Measurements from ENCODE around the gene ENPP6. TPM values are rescaled to one million over a fixed set of nuclear protein-coding genes. Genes with fewer than 3 reads are reported as not detected.

The ENPP6 gene
- total and polyA plus RNA-seq, 2 experiments from 2014 or later = 0.11 TPM; not detected in 1

- Mint-ChIP-seq H3K36me3 (ENCODE audit: low read depth) (no peaks in the 10 kb centered on the region), H3K4me1 (peaks cover 12% of the 10 kb centered on the region), H3K4me3 (no peak overlapping the region), H3K27me3 (ENCODE audit: insufficient read depth, low read depth, poor library complexity) (peaks cover 3% of the 10 kb centered on the region), H3K27ac (no peak overlapping the region), H3K9me3 (no peaks in the 10 kb centered on the region)
- Histone ChIP-seq H2AFZ (no peak overlapping the region), H3K79me2 (replicated peaks; ENCODE audit: insufficient read depth) (no peaks in the 10 kb centered on the region), H3K36me3 (ENCODE audit: insufficient read depth) (no peaks in the 10 kb centered on the region), H3K4me2 (no peak overlapping the region), H3F3A (replicated peaks; ENCODE audit: low read depth) (no peaks in the 10 kb centered on the region), H3K4me1 (ENCODE audit: insufficient read depth) (no peaks in the 10 kb centered on the region), H3K27ac (ENCODE audit: low read depth) (no peak overlapping the region), H3K27me3 (ENCODE audit: insufficient read depth) (no peaks in the 10 kb centered on the region), H3K4me3 (no peak overlapping the region), H4K20me1 (replicated peaks; ENCODE audit: insufficient read depth) (no peaks in the 10 kb centered on the region), H3K9me2 (ENCODE audit: insufficient read depth) (no peaks in the 10 kb centered on the region)
- DNase-seq (ENCODE audit: low spot score) (peak; percentile 28), ATAC-seq (peak; percentile 92)
- peak in 1 of 2 experiments; percentile 31; a peak in 2 of 4 replicates for TF ChIP-seq CTCF (conservative IDR thresholded peaks at IDR 0.05; ENCODE audit: low read depth in 2 of 2)
- no peak for TF ChIP-seq STAT1 (IDR thresholded peaks at IDR 0.05; ENCODE audit: unreplicated experiment)
Observed at GRCh38 chr4:184061582-184061981, 156.1 kb downstream of the ENPP6 start.

GRCh38 chr4:184059099-184059498 lies 158.6 kb downstream of the ENPP6 start:
- no peak for DNase-seq (ENCODE audit: low spot score)
- Mint-ChIP-seq H3K4me3 (no peak overlapping the region), H3K4me1 (peaks cover 15% of the 10 kb centered on the region), H3K36me3 (ENCODE audit: low read depth) (no peaks in the 10 kb centered on the region), H3K9me3 (no peaks in the 10 kb centered on the region), H3K27ac (no peak overlapping the region), H3K27me3 (ENCODE audit: insufficient read depth, low read depth, poor library complexity) (peaks cover 3% of the 10 kb centered on the region)
- Histone ChIP-seq H3K4me3 (no peak overlapping the region), H3K4me1 (ENCODE audit: insufficient read depth) (no peaks in the 10 kb centered on the region), H3K4me2 (no peak overlapping the region), H4K20me1 (replicated peaks; ENCODE audit: insufficient read depth) (no peaks in the 10 kb centered on the region), H3K9me2 (ENCODE audit: insufficient read depth) (no peaks in the 10 kb centered on the region), H3K36me3 (ENCODE audit: insufficient read depth) (no peaks in the 10 kb centered on the region), H2AFZ (no peak overlapping the region), H3K27me3 (ENCODE audit: insufficient read depth) (no peaks in the 10 kb centered on the region), H3K79me2 (replicated peaks; ENCODE audit: insufficient read depth) (no peaks in the 10 kb centered on the region), H3K27ac (ENCODE audit: low read depth) (no peak overlapping the region), H3F3A (replicated peaks; ENCODE audit: low read depth) (no peaks in the 10 kb centered on the region)
- no peak for ATAC-seq
- TF ChIP-seq EZH2 (IDR thresholded peaks at IDR 0.05; ENCODE audit: low read depth, unreplicated experiment) (no peak), ZNF114 (CRISPR knock-in tag; IDR thresholded peaks at IDR 0.05) (no peak), EZH2phosphoT487 (IDR thresholded peaks at IDR 0.05; ENCODE audit: unreplicated experiment) (no peak)

- no peaks in the 10 kb centered on the region for H3K4me1 ChIP-seq (ENCODE audit: insufficient read depth)
- no peaks in the 10 kb centered on the region for H3K9me2 ChIP-seq (ENCODE audit: insufficient read depth)
- H3K27ac ChIP-seq (ENCODE audit: low read depth) = no peak overlapping the region
- H3F3A ChIP-seq (replicated peaks; ENCODE audit: low read depth) = no peaks in the 10 kb centered on the region
- H3K27me3 Mint-ChIP-seq (ENCODE audit: insufficient read depth, low read depth, poor library complexity) = peaks cover 3% of the 10 kb centered on the region
- no peak overlapping the region for H3K27ac Mint-ChIP-seq
- no peak overlapping the region for H3K4me3 Mint-ChIP-seq
- no peaks in the 10 kb centered on the region for H3K27me3 ChIP-seq (ENCODE audit: insufficient read depth)
- H3K36me3 Mint-ChIP-seq (ENCODE audit: low read depth) = no peaks in the 10 kb centered on the region
- no peak overlapping the region for H3K4me3 ChIP-seq
- H2AFZ ChIP-seq = no peak overlapping the region
- no peak overlapping the region for H3K4me2 ChIP-seq
- TF ChIP-seq EZH2 (IDR thresholded peaks at IDR 0.05; ENCODE audit: low read depth, unreplicated experiment) = no peak
- no peak for TF ChIP-seq ZNF462 (CRISPR knock-in tag; IDR thresholded peaks at IDR 0.05)
- TF ChIP-seq JUNB (IDR thresholded peaks at IDR 0.05; ENCODE audit: unreplicated experiment) = no peak
- no peak for TF ChIP-seq STAT1 (IDR thresholded peaks at IDR 0.05; ENCODE audit: unreplicated experiment)
- no peaks in the 10 kb centered on the region for H3K9me3 Mint-ChIP-seq
- H3K36me3 ChIP-seq (ENCODE audit: insufficient read depth) = no peaks in the 10 kb centered on the region
- no peaks in the 10 kb centered on the region for H3K79me2 ChIP-seq (replicated peaks; ENCODE audit: insufficient read depth)
- H3K4me1 Mint-ChIP-seq = peaks cover 18% of the 10 kb centered on the region
- no peaks in the 10 kb centered on the region for H4K20me1 ChIP-seq (replicated peaks; ENCODE audit: insufficient read depth)
- ATAC-seq = no peak
- DNase-seq (ENCODE audit: low spot score) = no peak
Observed at GRCh38 chr4:184058026-184058425, 159.6 kb downstream of the ENPP6 start.
